ENCODE results near the gene C5. TPM values are rescaled to one million over a fixed set of nuclear protein-coding genes. Genes with fewer than 3 reads are reported as not detected.

Gene C5
- total RNA-seq, 4 donors from 2014 or later: 0.20 to 3.4 (median 1.9) TPM

DNA sequence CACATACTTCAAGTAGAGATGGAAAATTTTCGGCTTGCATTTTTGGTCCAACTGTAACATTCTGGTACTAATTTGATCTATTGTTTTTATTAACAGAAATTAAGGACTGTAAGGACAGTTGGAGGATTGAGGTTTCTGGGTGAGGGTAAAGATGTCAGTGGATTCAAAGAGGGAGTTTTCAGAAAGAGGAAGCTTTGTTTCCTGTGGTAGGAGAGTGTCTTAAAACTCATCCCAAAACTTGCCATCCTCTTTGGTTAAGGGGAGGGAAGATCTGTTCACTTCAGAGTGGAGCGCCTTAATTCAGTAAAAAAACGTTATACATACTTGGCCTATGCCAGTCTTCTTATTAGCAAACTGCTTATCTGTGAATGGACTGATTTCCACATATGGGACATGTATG is 38.5 kb upstream of the C5 start:
- Histone ChIP-seq H3K27ac (no peak overlapping the region), H3K4me3 (no peak overlapping the region), H3K36me3 (no peaks in the 10 kb centered on the region), H3K4me1 (no peaks in the 10 kb centered on the region), H3K27me3 (no peaks in the 10 kb centered on the region), H3K9me3 (no peaks in the 10 kb centered on the region)
- 82 to 90% methylated on average over 3 of the region's 3 CpGs for WGBS, 2 donors (ENCODE audit: low coverage in 1 of 2)
- in situ Hi-C loops (cut with MboI; ENCODE audit: low pct_ligation_motif_present in 1 of 4, low pct_unique_long_range_greater_than_20kb in 1 of 4, low sequenced_read_pairs in 3 of 4) (no loop called here), intact Hi-C loops (cut with DNase I; ENCODE audit: low total_unique reads) (no loop called here)
- DNase-seq: no peak
- TF ChIP-seq POLR2AphosphoS5 (IDR thresholded peaks at IDR 0.05): no peak
- TF ChIP-seq, protein P1, sequence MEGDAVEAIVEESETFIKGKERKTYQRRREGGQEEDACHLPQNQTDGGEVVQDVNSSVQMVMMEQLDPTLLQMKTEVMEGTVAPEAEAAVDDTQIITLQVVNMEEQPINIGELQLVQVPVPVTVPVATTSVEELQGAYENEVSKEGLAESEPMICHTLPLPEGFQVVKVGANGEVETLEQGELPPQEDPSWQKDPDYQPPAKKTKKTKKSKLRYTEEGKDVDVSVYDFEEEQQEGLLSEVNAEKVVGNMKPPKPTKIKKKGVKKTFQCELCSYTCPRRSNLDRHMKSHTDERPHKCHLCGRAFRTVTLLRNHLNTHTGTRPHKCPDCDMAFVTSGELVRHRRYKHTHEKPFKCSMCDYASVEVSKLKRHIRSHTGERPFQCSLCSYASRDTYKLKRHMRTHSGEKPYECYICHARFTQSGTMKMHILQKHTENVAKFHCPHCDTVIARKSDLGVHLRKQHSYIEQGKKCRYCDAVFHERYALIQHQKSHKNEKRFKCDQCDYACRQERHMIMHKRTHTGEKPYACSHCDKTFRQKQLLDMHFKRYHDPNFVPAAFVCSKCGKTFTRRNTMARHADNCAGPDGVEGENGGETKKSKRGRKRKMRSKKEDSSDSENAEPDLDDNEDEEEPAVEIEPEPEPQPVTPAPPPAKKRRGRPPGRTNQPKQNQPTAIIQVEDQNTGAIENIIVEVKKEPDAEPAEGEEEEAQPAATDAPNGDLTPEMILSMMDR (IDR thresholded peaks at IDR 0.05): no peak
- no peak for TF ChIP-seq POLR2A (IDR thresholded peaks at IDR 0.05)
- no peak for TF ChIP-seq EP300 (IDR thresholded peaks at IDR 0.05; ENCODE audit: low read depth)

DNA sequence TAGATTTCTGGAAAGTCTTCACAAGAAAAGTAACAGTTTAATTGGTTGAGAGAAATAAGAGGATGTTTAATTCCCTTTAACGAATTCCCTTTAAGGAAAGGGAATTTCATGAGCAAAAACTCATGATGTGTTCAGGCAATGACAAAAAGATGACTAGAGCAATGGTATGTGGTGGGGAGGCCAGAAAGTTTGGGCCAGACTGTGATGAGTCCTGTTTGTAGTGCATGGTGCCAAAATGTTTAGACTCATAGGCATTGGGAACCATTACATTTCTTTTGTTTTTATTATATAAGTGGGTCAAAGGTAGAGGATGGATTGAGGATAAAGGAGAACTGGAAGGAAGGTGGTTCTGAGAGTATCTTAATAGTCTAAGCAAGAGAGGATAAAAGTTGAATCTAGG is 35.6 kb upstream of the C5 start:
- intact Hi-C loops (cut with DNase I; ENCODE audit: low total_unique reads): no loop called here
- Histone ChIP-seq H3K27me3 (no peaks in the 10 kb centered on the region), H3K9me3 (no peaks in the 10 kb centered on the region), H3K4me1 (no peaks in the 10 kb centered on the region), H3K27ac (no peak overlapping the region), H3K4me3 (no peak overlapping the region), H3K36me3 (no peaks in the 10 kb centered on the region)
- in situ Hi-C loops (cut with MboI; ENCODE audit: low pct_ligation_motif_present in 1 of 4, low pct_unique_long_range_greater_than_20kb in 1 of 4, low sequenced_read_pairs in 3 of 4): no loop called here
- WGBS, 2 donors (ENCODE audit: low coverage in 1 of 2): 75 to 77% methylated on average over 1 of the region's 1 CpG
- DNase-seq: no peak
- TF ChIP-seq POLR2AphosphoS5 (IDR thresholded peaks at IDR 0.05): no peak
- no peak for TF ChIP-seq EP300 (IDR thresholded peaks at IDR 0.05; ENCODE audit: low read depth)
- TF ChIP-seq POLR2A (IDR thresholded peaks at IDR 0.05): no peak
- TF ChIP-seq, protein P1 (IDR thresholded peaks at IDR 0.05): no peak

GRCh38 chr9:121082075-121082474 is 32.0 kb upstream of the C5 start:
- H3K4me3 ChIP-seq: no peak overlapping the region
- in situ Hi-C loops (cut with MboI; ENCODE audit: low pct_ligation_motif_present in 1 of 4, low pct_unique_long_range_greater_than_20kb in 1 of 4, low sequenced_read_pairs in 3 of 4) (no loop called here), intact Hi-C loops (cut with DNase I; ENCODE audit: low total_unique reads) (no loop called here)
- no peak overlapping the region for H3K27ac ChIP-seq
- 39 to 50% methylated on average over 1 of the region's 1 CpG for WGBS, 2 donors (ENCODE audit: low coverage in 1 of 2)
- H3K36me3 ChIP-seq: no peaks in the 10 kb centered on the region
- H3K27me3 ChIP-seq: no peaks in the 10 kb centered on the region
- DNase-seq: no peak
- TF ChIP-seq POLR2AphosphoS5 (IDR thresholded peaks at IDR 0.05) (no peak), EP300 (IDR thresholded peaks at IDR 0.05; ENCODE audit: low read depth) (no peak), POLR2A (IDR thresholded peaks at IDR 0.05) (no peak)
- TF ChIP-seq, protein P1 (IDR thresholded peaks at IDR 0.05): no peak
- H3K4me1 ChIP-seq: no peaks in the 10 kb centered on the region
- no peaks in the 10 kb centered on the region for H3K9me3 ChIP-seq

DNA sequence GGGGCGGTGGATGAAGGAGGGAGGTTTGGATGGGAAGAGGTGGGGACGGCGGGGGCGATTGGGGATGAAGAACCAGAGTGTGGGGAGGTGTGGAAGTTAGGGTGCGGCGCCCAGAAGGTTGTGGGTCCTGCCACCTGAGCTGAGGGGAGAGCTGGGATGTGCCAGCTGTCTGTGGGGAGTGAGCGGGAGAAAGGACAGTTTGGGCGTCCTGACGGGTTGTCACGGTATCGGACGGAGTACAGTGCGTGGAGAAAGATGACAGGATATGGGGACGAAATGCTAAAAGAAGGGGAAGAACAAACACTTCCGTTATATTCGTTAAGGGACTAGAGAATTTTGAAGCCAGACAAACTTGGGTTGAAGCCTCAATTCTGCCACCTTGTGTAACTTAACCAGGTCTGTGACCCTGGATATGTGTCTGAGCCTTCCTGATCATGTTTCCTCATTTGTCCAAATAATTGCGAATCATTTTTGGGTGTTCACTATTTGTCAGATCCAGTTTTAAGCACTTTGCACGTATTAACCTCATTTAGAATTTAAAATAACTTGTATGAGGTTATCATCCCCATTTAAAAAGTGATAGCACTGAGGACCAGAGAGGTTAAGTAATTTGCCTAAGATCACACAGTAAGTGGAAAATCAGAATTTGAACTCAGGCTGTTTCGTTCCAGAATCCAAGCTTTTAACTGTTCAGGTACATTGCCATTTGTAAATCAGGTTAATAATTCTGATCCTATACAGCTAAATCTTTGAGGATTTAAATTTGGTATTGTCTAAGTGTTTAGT is 25.4 kb upstream of the C5 start:
- peak overlapping the region; percentile 83 to 96 (median 84) for H3K27ac ChIP-seq
- no peaks in the 10 kb centered on the region for H3K27me3 ChIP-seq
- in situ Hi-C loops (cut with MboI; ENCODE audit: low pct_ligation_motif_present in 1 of 4, low pct_unique_long_range_greater_than_20kb in 1 of 4, low sequenced_read_pairs in 3 of 4): no loop called here
- H3K36me3 ChIP-seq: no peaks in the 10 kb centered on the region
- intact Hi-C loops (cut with DNase I; ENCODE audit: low total_unique reads): no loop called here
- WGBS, 2 donors (ENCODE audit: low coverage in 1 of 2): 5 to 8% methylated on average over 9 to 19 of the region's 19 CpGs
- TF ChIP-seq EP300 (IDR thresholded peaks at IDR 0.05; ENCODE audit: low read depth): no peak
- no peak for TF ChIP-seq POLR2A (IDR thresholded peaks at IDR 0.05)
- TF ChIP-seq POLR2AphosphoS5 (IDR thresholded peaks at IDR 0.05): no peak
- TF ChIP-seq, protein P1 (IDR thresholded peaks at IDR 0.05): no peak
- H3K4me3 ChIP-seq: peak overlapping the region; percentile 45 to 86 (median 66)
- peaks cover 4 to 22% (median 10%) of the 10 kb centered on the region in 4 donors for H3K4me1 ChIP-seq
- DNase-seq: no peak
- no peaks in the 10 kb centered on the region for H3K9me3 ChIP-seq

Data from transverse colon (tissue), 4 donors.